Esophagus muscularis mucosa (tissue), 4 donors: ENCODE measurements around the gene EVA1C. TPM values are rescaled to one million over a fixed set of nuclear protein-coding genes. Genes with fewer than 3 reads are reported as not detected.
A peak's percentile ranks its signal among the peaks of the same experiment; 100 is the strongest.

ENCODE experiments used
- DNase-seq: peaks from one replicate; pipeline ENCODE4 v3.0.0-alpha.2; 2017; ENCODE audit errors: extremely low spot score
- H3K27ac ChIP-seq, 4 donors: fragments of 200-600 bp; sonication (generic); replicated peaks in 1 of 4; 1 replicate in 3 of 4; 2 replicates in 1 of 4; pipeline ENCODE4 v1.5.1; 2016 to 2019; ENCODE audit warnings: mild to moderate bottlenecking in 1 of 4
- H3K27me3 ChIP-seq, 4 donors: fragments of 200-600 bp; sonication (generic); one replicate each; pipeline versions ENCODE4 v1.5.1 to v1.6.0; 2016 to 2019
- H3K36me3 ChIP-seq, 4 donors: fragments of 200-600 bp; sonication (generic); one replicate each; pipeline ENCODE4 v1.5.1; 2016 to 2019
- H3K4me1 ChIP-seq, 4 donors: fragments of 200-600 bp; sonication (generic); one replicate each; pipeline ENCODE4 v1.5.1; 2016 to 2019
- H3K4me3 ChIP-seq, 4 donors: fragments of 200-600 bp; sonication (generic); 1 replicate in 2 of 4; 2 replicates in 2 of 4; pipeline ENCODE4 v1.5.1; 2016 to 2019; ENCODE audit warnings: mild to moderate bottlenecking in 4 of 4, moderate library complexity in 1 of 4
- H3K9me3 ChIP-seq, 4 donors: fragments of 200-600 bp; sonication (generic); 1 replicate in 3 of 4; 2 replicates in 1 of 4; pipeline ENCODE4 v1.5.1; 2016 to 2019
- CTCF ChIP-seq, 3 experiments: fragments of 200-600 bp in 2 of 3; fragments of 450-650 bp in 1 of 3; sonication (generic) in 2 of 3; IDR thresholded peaks; one replicate each; pipeline ENCODE4 v1.5.1; 2017 to 2019; ENCODE audit warnings: antibody characterized with exemption in 3 of 3, mild to moderate bottlenecking in 2 of 3, moderate library complexity in 1 of 3
- EP300 ChIP-seq: sonication (generic); formaldehyde crosslinking; IDR thresholded peaks from one replicate; pipeline ENCODE4 v1.6.1; 2017; ENCODE audit warnings: antibody characterized with exemption
- POLR2A ChIP-seq: fragments of 450-650 bp; IDR thresholded peaks from one replicate; pipeline ENCODE4 v1.6.1; 2017; ENCODE audit warnings: antibody characterized with exemption, moderate library complexity, mild to moderate bottlenecking, low read depth
- POLR2AphosphoS5 ChIP-seq, 2 donors: sonication (generic); formaldehyde crosslinking; IDR thresholded peaks; one replicate each; pipeline ENCODE4 v1.6.1; 2017; ENCODE audit warnings: antibody characterized with exemption in 2 of 2
- WGBS: methylation state at CpG from one replicate; pipeline ENCODE4 v1.1.5; 2018; 5-methylcytosine and 5-hydroxymethylcytosine counted together
- intact Hi-C: fragments of 100-400 bp; cut with DNase I; formaldehyde crosslinking; loops from one replicate; pipeline ENCODE4 v1.15.1; 2023
- total RNA-seq, 4 donors: library from RNA; depleted of rRNA; stranded (reverse); fragments of >200 nt; gene quantifications; one replicate each; pipeline versions ENCODE4 v1.1.0 to v1.2.1, GENCODE V29; 2016

Gene EVA1C
- total RNA-seq, 4 donors from 2014 or later, result 49.8 to 86.6 (median 64.6) TPM

DNA sequence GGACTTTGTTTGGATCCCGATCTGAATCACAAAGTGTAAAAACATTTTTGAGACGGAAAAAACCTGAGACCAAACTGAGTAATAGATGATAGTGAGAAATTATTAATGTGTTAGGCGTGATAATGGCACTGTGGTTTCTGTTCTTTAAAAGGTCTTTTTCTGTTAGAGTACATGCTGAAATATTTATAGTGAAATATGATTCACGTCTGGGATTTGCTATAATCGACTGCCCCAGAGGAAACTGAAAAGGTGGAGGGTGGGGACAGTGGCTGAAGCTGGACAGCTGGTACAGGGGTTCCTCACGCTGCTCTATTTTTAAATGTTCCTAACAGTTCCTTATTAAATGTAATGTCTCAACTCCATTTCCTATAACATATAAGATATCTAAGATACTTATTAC is 30.9 kb upstream of the EVA1C start:
- WGBS, result 61% methylated on average over 6 of the region's 6 CpGs
- Histone ChIP-seq H3K4me3 (no peak overlapping the region), H3K27me3 (no peaks in the 10 kb centered on the region), H3K36me3 (peaks cover 12 to 72% (median 63%) of the 10 kb centered on the region in 4 donors), H3K27ac (peak overlapping the region; percentile 64 to 78 (median 77)), H3K4me1 (peaks cover 17 to 41% (median 24%) of the 10 kb centered on the region in 4 donors), H3K9me3 (no peaks in the 10 kb centered on the region)
- DNase-seq, result no peak
- TF ChIP-seq POLR2AphosphoS5 (IDR thresholded peaks at IDR 0.05) (no peak), CTCF (IDR thresholded peaks at IDR 0.05) (no peak), POLR2A (no peak), EP300 (no peak)
- intact Hi-C loops, result no loop called here

DNA sequence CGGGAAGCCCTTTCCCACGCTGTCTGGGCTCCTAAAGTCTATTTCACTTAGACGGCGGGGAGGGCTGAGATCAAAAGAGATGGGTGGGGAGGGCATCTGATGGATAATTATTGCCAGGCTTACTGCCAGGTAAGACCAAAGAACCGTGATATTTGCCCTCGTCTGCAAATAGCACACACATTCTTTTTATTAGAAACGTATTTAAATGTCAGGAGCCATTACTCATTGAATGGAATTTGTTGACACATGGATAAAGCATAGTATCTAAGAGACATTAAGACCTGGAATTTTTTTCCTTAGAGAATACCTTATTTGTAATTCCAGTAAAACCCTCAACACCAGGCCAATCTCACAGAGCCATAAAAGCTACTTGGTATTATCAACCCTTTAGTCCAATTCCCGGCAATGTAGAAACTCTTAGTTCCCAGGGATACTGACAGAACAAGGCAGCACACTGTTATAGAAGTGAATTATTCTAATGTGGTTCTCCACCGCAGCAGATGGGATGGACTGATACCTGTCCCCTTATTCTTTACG is 30.3 kb upstream of the EVA1C start:
- no peak for DNase-seq
- TF ChIP-seq POLR2A (no peak), POLR2AphosphoS5 (IDR thresholded peaks at IDR 0.05) (peak in 1 of 2 donors; percentile 27)
- Histone ChIP-seq H3K4me1 (peaks cover 23 to 47% (median 30%) of the 10 kb centered on the region in 4 donors), H3K9me3 (no peaks in the 10 kb centered on the region), H3K27ac (peak overlapping the region; percentile 64 to 78 (median 77)), H3K27me3 (no peaks in the 10 kb centered on the region), H3K4me3 (no peak overlapping the region), H3K36me3 (peaks cover 12 to 66% (median 60%) of the 10 kb centered on the region in 4 donors)
- WGBS, result 67% methylated on average over 10 of the region's 10 CpGs
- intact Hi-C loops, result no loop called here

DNA sequence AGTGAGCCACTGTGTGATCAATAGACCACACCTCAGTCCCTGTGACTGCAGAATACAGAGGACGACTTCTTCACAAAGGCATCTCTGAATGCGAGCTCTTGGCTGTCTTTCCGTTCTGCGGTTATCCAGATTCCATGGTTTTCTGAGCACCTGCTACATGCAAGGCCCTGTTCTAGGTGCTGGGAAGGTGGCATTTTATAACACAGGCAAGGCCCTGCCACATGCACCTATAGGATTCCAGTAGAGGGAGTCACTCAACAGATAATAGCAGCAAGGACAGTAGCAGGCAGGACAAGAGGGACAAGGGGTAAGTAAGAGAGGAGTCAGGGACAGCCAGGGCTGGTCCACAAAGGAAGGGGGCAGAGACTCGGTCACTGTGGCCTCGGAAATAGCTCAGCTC is 28.7 kb upstream of the EVA1C start:
- H3K4me3 ChIP-seq, result no peak overlapping the region
- H3K27me3 ChIP-seq, result no peaks in the 10 kb centered on the region
- peak overlapping the region in 2 of 4 donors; percentile 77 to 78 for H3K27ac ChIP-seq
- H3K36me3 ChIP-seq, result peaks cover 12 to 59% (median 45%) of the 10 kb centered on the region in 4 donors
- 97% methylated on average over 6 of the region's 6 CpGs for WGBS
- TF ChIP-seq CTCF (IDR thresholded peaks at IDR 0.05) (no peak), EP300 (no peak), POLR2AphosphoS5 (IDR thresholded peaks at IDR 0.05) (no peak), POLR2A (no peak)
- intact Hi-C loops, result no loop called here
- H3K9me3 ChIP-seq, result no peaks in the 10 kb centered on the region
- DNase-seq, result no peak
- H3K4me1 ChIP-seq, result peaks cover 30 to 48% (median 37%) of the 10 kb centered on the region in 4 donors

- DNase-seq, result no peak
- intact Hi-C loops, result no loop called here
- TF ChIP-seq EP300, result no peak
- no peak for TF ChIP-seq POLR2A
- TF ChIP-seq POLR2AphosphoS5 (IDR thresholded peaks at IDR 0.05), result peak in 1 of 2 donors; percentile 17
- no peak for TF ChIP-seq CTCF (IDR thresholded peaks at IDR 0.05)
- H3K4me3 ChIP-seq, result no peak overlapping the region
- peak overlapping the region in 3 of 4 donors; percentile 42 to 47 (median 43) for H3K27ac ChIP-seq
- H3K36me3 ChIP-seq, result peaks cover 12 to 49% (median 33%) of the 10 kb centered on the region in 4 donors
- no peaks in the 10 kb centered on the region for H3K9me3 ChIP-seq
- H3K27me3 ChIP-seq, result no peaks in the 10 kb centered on the region
- peaks cover 36 to 53% (median 48%) of the 10 kb centered on the region in 4 donors for H3K4me1 ChIP-seq
- 85% methylated on average over 4 of the region's 6 CpGs for WGBS
Observed at GRCh38 chr21:32386195-32386870, 26.2 kb upstream of the EVA1C start.

DNA sequence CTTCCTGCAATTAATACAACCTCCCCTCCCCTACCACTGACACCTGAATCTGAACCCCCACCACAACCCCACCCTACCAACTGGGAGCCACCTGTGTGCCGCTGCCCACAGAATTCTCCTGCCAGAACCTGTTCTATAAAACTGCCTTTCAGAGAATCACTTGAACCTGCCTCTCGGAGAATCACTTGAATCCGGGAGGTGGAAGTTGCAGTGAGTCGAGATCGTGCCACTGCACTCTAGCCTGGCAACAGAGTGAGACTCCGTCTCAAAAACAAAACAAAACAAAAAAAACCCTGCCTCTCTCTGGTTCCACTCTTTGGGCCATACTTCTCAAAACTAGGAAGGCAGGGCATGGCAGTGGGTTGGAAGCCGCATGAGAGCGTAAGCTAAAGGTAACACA is 25.4 kb upstream of the EVA1C start:
- Histone ChIP-seq H3K27ac (peak overlapping the region in 3 of 4 donors; percentile 16 to 47 (median 43)), H3K27me3 (no peaks in the 10 kb centered on the region), H3K4me1 (peaks cover 44 to 58% (median 51%) of the 10 kb centered on the region in 4 donors), H3K36me3 (peaks cover 12 to 49% (median 28%) of the 10 kb centered on the region in 4 donors), H3K9me3 (no peaks in the 10 kb centered on the region), H3K4me3 (no peak overlapping the region)
- TF ChIP-seq CTCF (IDR thresholded peaks at IDR 0.05) (no peak), POLR2AphosphoS5 (IDR thresholded peaks at IDR 0.05) (no peak), POLR2A (no peak), EP300 (no peak)
- 92% methylated on average over 8 of the region's 8 CpGs for WGBS
- no peak for DNase-seq
- intact Hi-C loops, result no loop called here
